PC-9 (cell line): Measurements from ENCODE around the gene SLC6A18. TPM values are rescaled to one million over a fixed set of nuclear protein-coding genes. Genes with fewer than 3 reads are reported as not detected.

Experiments used
- BruUV-seq: library from RNA; stranded (reverse); fragments of 400-500 nt; replicated peaks from 2 replicates; lab custom pipeline; 2021; lab: Mats Ljungman, UMichigan
- CTCF ChIA-PET: fragments of 300-600 bp; sonication (Branson Sonifier 250); formaldehyde crosslinking; loops from one replicate; lab custom pipeline; 2022; ENCODE audit warnings: antibody characterized with exemption; lab: Charles Lee
- POLR2A ChIA-PET: fragments of 300-600 bp; sonication (Branson Sonifier 250); formaldehyde crosslinking; loops from one replicate; lab custom pipeline; 2022; ENCODE audit warnings: antibody characterized with exemption; ENCODE audit not compliant: unreplicated experiment; lab: Charles Lee
- DNase-seq, 2 experiments: peaks; one replicate each; pipeline versions ENCODE4 v3.0.0 to v3.0.0-alpha.2; 2015 to 2022; ENCODE audit warnings: mixed read lengths in 1 of 2
- H2AFZ ChIP-seq: fragments of 200-600 bp; sonication (generic); 2 replicates; pipeline ENCODE4 v1.8.1; 2017; ENCODE audit warnings: antibody characterized with exemption
- H3F3A ChIP-seq: fragments of 200-600 bp; sonication (generic); 2 replicates; pipeline ENCODE4 v1.8.1; 2017; ENCODE audit warnings: antibody characterized with exemption, mild to moderate bottlenecking, low read depth; ENCODE audit not compliant: insufficient read depth
- H3K27ac ChIP-seq: fragments of 200-600 bp; sonication (generic); 2 replicates; pipeline ENCODE4 v1.6.1; 2016; ENCODE audit warnings: mixed run types
- H3K27me3 ChIP-seq: fragments of 200-600 bp; sonication (generic); 2 replicates; pipeline ENCODE4 v1.6.1; 2016; ENCODE audit warnings: low read depth, mixed run types; ENCODE audit not compliant: insufficient read depth
- H3K36me3 ChIP-seq: fragments of 200-600 bp; sonication (generic); 2 replicates; pipeline ENCODE4 v1.6.1; 2016; ENCODE audit warnings: low read depth, mixed run types
- H3K4me1 ChIP-seq: fragments of 200-600 bp; sonication (generic); replicated peaks from 2 replicates; pipeline ENCODE4 v1.6.1; 2016; ENCODE audit warnings: mixed run types; ENCODE audit not compliant: insufficient read depth
- H3K4me2 ChIP-seq: fragments of 200-600 bp; sonication (generic); 2 replicates; pipeline ENCODE4 v1.6.1; 2017; ENCODE audit warnings: mixed run types
- H3K4me3 ChIP-seq: fragments of 200-600 bp; sonication (generic); 2 replicates; pipeline ENCODE4 v1.6.1; 2016; ENCODE audit warnings: mixed run types
- H3K79me2 ChIP-seq: fragments of 200-600 bp; sonication (generic); 2 replicates; pipeline ENCODE4 v1.6.1; 2017; ENCODE audit warnings: low read depth, mixed run types
- H3K9me2 ChIP-seq: fragments of 200-600 bp; sonication (generic); 2 replicates; pipeline ENCODE4 v1.8.1; 2017; ENCODE audit warnings: mild to moderate bottlenecking; ENCODE audit not compliant: insufficient read depth
- H3K9me3 ChIP-seq: fragments of 200-600 bp; sonication (generic); 2 replicates; pipeline ENCODE4 v1.8.1; 2016; ENCODE audit warnings: low read depth; ENCODE audit not compliant: insufficient read depth
- H4K20me1 ChIP-seq: fragments of 200-600 bp; sonication (generic); 2 replicates; pipeline ENCODE4 v1.8.1; 2017; ENCODE audit not compliant: insufficient read depth
- CTCF ChIP-seq: fragments of 200-600 bp; sonication (generic); conservative IDR thresholded peaks from 2 replicates; pipeline ENCODE4 v1.6.1; 2017; ENCODE audit warnings: mixed run types, antibody characterized with exemption, mild to moderate bottlenecking, moderate library complexity
- EZH2 ChIP-seq: fragments of 200-600 bp; sonication (generic); IDR thresholded peaks from 2 replicates; pipeline ENCODE4 v1.8.0; 2017; ENCODE audit warnings: antibody characterized with exemption, low read depth
- intact Hi-C: fragments of 100-400 bp; cut with micrococcal nuclease; formaldehyde crosslinking; loops from one replicate; pipeline ENCODE4 v1.10.0; 2022; ENCODE audit not compliant: unreplicated experiment
- total RNA-seq: library from RNA; stranded (reverse); gene quantifications from 2 replicates; pipeline ENCODE4 v1.2.3, GENCODE V29; 2021

The SLC6A18 gene
- total RNA-seq, 1 experiment from 2014 or later: not detected

- intact Hi-C loops: no loop called here
- POLR2A ChIA-PET: interaction anchor here (0.6 kb wide), 1 partner anchor 20 kb away, joined by 4 read pairs; no protein-coding TSS in a partner anchor
- Histone ChIP-seq H3K27ac (no peak overlapping the region), H3K4me2 (0 out of 2 replicates have a peak overlapping the region, but pooled peaks have one; percentile 0), H3F3A (peaks cover 8% of the 10 kb centered on the region; the same call in 1 of the 2 replicates), H3K9me3 (no peaks in the 10 kb centered on the region; the same call in 1 of the 2 replicates), H2AFZ (no peak overlapping the region), H3K9me2 (no peaks in the 10 kb centered on the region), H3K36me3 (no peaks in the 10 kb centered on the region), H3K79me2 (no peaks in the 10 kb centered on the region), H3K4me1 (no peaks in the 10 kb centered on the region), H3K4me3 (no peak overlapping the region), H4K20me1 (no peaks in the 10 kb centered on the region), H3K27me3 (no peaks in the 10 kb centered on the region)
- BruUV-seq: no TSS peak
- no peak for TF ChIP-seq CTCF
- TF ChIP-seq EZH2: no peak
- DNase-seq: no peak
- CTCF ChIA-PET: no interaction called here
Observed at GRCh38 chr5:1291611-1292080, 66.5 kb downstream of the SLC6A18 start.

- Histone ChIP-seq H3K79me2 (no peaks in the 10 kb centered on the region), H3K9me3 (no peaks in the 10 kb centered on the region; the same call in 1 of the 2 replicates), H3K36me3 (no peaks in the 10 kb centered on the region), H3K27me3 (0 out of 2 replicates have a peak, but pooled peaks cover 2% of the 10 kb centered on the region), H3K9me2 (no peaks in the 10 kb centered on the region), H3K27ac (no peak overlapping the region), H2AFZ (no peak overlapping the region), H4K20me1 (no peaks in the 10 kb centered on the region), H3K4me3 (no peak overlapping the region), H3K4me1 (no peaks in the 10 kb centered on the region), H3F3A (peaks cover 8% of the 10 kb centered on the region; the same call in 1 of the 2 replicates), H3K4me2 (no peak overlapping the region)
- DNase-seq: no peak
- CTCF ChIA-PET: interaction anchor here (0.6 kb wide), 1 partner anchor 16 kb away, joined by 3 read pairs; no protein-coding TSS in a partner anchor
- POLR2A ChIA-PET: interaction anchor here (0.6 kb wide), 1 partner anchor 21 kb away, joined by 4 read pairs; no protein-coding TSS in a partner anchor
- BruUV-seq: no TSS peak
- intact Hi-C loops: no loop called here
- TF ChIP-seq EZH2 (no peak), CTCF (no peak)
Observed at GRCh38 chr5:1292139-1292538, 67.0 kb downstream of the SLC6A18 start.

GRCh38 chr5:1292846-1293415 lies 67.8 kb downstream of the SLC6A18 start:
- Histone ChIP-seq H3K27ac (no peak overlapping the region), H2AFZ (no peak overlapping the region), H3K9me3 (no peaks in the 10 kb centered on the region; the same call in 1 of the 2 replicates), H3K9me2 (no peaks in the 10 kb centered on the region), H3K79me2 (no peaks in the 10 kb centered on the region), H3K36me3 (no peaks in the 10 kb centered on the region), H3K4me1 (no peaks in the 10 kb centered on the region), H3K27me3 (0 out of 2 replicates have a peak, but pooled peaks cover 8% of the 10 kb centered on the region), H4K20me1 (no peaks in the 10 kb centered on the region), H3K4me3 (no peak overlapping the region), H3F3A (peaks cover 8% of the 10 kb centered on the region; the same call in 1 of the 2 replicates), H3K4me2 (no peak overlapping the region)
- no peak for TF ChIP-seq EZH2
- no peak for TF ChIP-seq CTCF
- ChIA-PET CTCF (interaction anchor here (0.6 kb wide), 2 partner anchors 15 to 622 kb away, joined by 3 to 10 read pairs; no protein-coding TSS in a partner anchor), POLR2A (no interaction called here)
- DNase-seq: no peak
- intact Hi-C loops: no loop called here
- BruUV-seq: no TSS peak
